ENCODE results near the gene PNMT. TPM values are rescaled to one million over a fixed set of nuclear protein-coding genes. Genes with fewer than 3 reads are reported as not detected.

Gene PNMT
- total and polyA plus RNA-seq, 10 donors, result 0.28 to 2.4 (median 0.65) TPM; not detected in 4

GRCh38 chr17:39664581-39665561 lies 3.4 kb upstream of the PNMT start, which contains the start of gene TCAP:
Gene TCAP, plus strand, starts transcription at chr17:39665349. Its CDS starts 11 bp downstream, at chr17:39665360.
- Histone ChIP-seq H3K9me3 (no peaks in the 10 kb centered on the region), H3K36me3 (peaks cover 0 to 45% (median 34%) of the 10 kb centered on the region in 6 donors), H3K4me3 (no peak within 1 kb of the TSS), H3K27me3 (replicated peaks in 1 of 7) (peaks cover 4 to 53% (median 34%) of the 10 kb centered on the region in 7 donors), H3K27ac (no peak within 1 kb of the TSS), H3K4me1 (peaks cover 0 to 81% (median 35%) of the 10 kb centered on the region in 6 donors)
- DNase-seq, result peak; percentile 71
- WGBS, 5 donors, result 60 to 76% (median 61%) methylated on average over 13 to 15 of the region's 15 CpGs
- TF ChIP-seq POLR2AphosphoS5 (IDR thresholded peaks at IDR 0.05) (peak in 2 of 3 donors; percentile 17 to 26), POLR2A (IDR thresholded peaks at IDR 0.05) (no peak), CTCF (IDR thresholded peaks at IDR 0.05 in 8 of 11, conservative IDR thresholded peaks at IDR 0.05 in 3 of 11) (no peak)
- intact Hi-C loops (cut with DNase I; ENCODE audit: low total_unique reads), result no loop called here

- 53 to 71% (median 66%) methylated on average over 9 to 17 of the region's 17 CpGs; no CpG with 5 or more reads in 1 of the 5 donors for WGBS, 5 donors
- peaks cover 0 to 72% (median 26%) of the 10 kb centered on the region in 6 donors for H3K4me1 ChIP-seq
- TF ChIP-seq POLR2A (IDR thresholded peaks at IDR 0.05) (no peak), POLR2AphosphoS5 (IDR thresholded peaks at IDR 0.05) (peak; percentile 46 to 78 (median 52)), CTCF (IDR thresholded peaks at IDR 0.05 in 8 of 11, conservative IDR thresholded peaks at IDR 0.05 in 3 of 11) (no peak)
- no peaks in the 10 kb centered on the region for H3K9me3 ChIP-seq
- H3K36me3 ChIP-seq, result peaks cover 0 to 36% (median 25%) of the 10 kb centered on the region in 6 donors
- H3K4me3 ChIP-seq, result no peak overlapping the region
- intact Hi-C loops (cut with DNase I; ENCODE audit: low total_unique reads), result no loop called here
- no peak overlapping the region for H3K27ac ChIP-seq
- H3K27me3 ChIP-seq (replicated peaks in 1 of 7), result peaks cover 4 to 61% (median 38%) of the 10 kb centered on the region in 7 donors
- peak; percentile 77 for DNase-seq
Measured at GRCh38 chr17:39665642-39666224, 2.5 kb upstream of the PNMT start.

GRCh38 chr17:39666231-39666600 lies 2.0 kb upstream of the PNMT start:
- Histone ChIP-seq H3K4me3 (no peak overlapping the region), H3K4me1 (peaks cover 0 to 67% (median 25%) of the 10 kb centered on the region in 6 donors)
- intact Hi-C loops (cut with DNase I; ENCODE audit: low total_unique reads), result no loop called here

More at GRCh38 chr17:39666231-39666600, 2.0 kb upstream of the PNMT start:
- H3K27ac ChIP-seq, result no peak overlapping the region
- WGBS, 5 donors, result 52 to 75% (median 60%) methylated on average over 2 of the region's 2 CpGs
- no peak for TF ChIP-seq POLR2AphosphoS5 (IDR thresholded peaks at IDR 0.05)
- TF ChIP-seq CTCF (IDR thresholded peaks at IDR 0.05 in 8 of 11, conservative IDR thresholded peaks at IDR 0.05 in 3 of 11), result no peak
- TF ChIP-seq POLR2A (IDR thresholded peaks at IDR 0.05), result no peak
- peaks cover 4 to 66% (median 41%) of the 10 kb centered on the region in 7 donors for H3K27me3 ChIP-seq (replicated peaks in 1 of 7)
- no peak for DNase-seq
- peaks cover 0 to 31% (median 20%) of the 10 kb centered on the region in 6 donors for H3K36me3 ChIP-seq
- no peaks in the 10 kb centered on the region for H3K9me3 ChIP-seq

Measured in spleen (tissue), 11 donors.